Naive thymus-derived CD8-positive, alpha-beta T cell (primary cell): ENCODE data around the gene NUF2. TPM values are rescaled to one million over a fixed set of nuclear protein-coding genes. Genes with fewer than 3 reads are reported as not detected.
"Not testable (repeated sequence)": the region's sequence is repeated elsewhere in the genome, so short reads cannot be mapped to it uniquely, and the experiment has no call there.

ENCODE experiments used
- ATAC-seq, 2 donors: fragments of 150-1000 bp; cut with Tn5 transposase in 1 of 2; sonication (Bioruptor Pico), chemical (Tn5 transposase) in 1 of 2; 1 replicate in 1 of 2; 2 replicates in 1 of 2; pipeline ENCODE4 v1.10.0; 2021; ENCODE audit warnings: mild to moderate bottlenecking in 2 of 2, moderate library complexity in 2 of 2
- POLR2A ChIA-PET: fragments of 350-600 bp; sonication (Branson Sonifier 250); formaldehyde crosslinking; loops from one replicate; lab custom pipeline; 2021; ENCODE audit warnings: antibody characterized with exemption; lab: Charles Lee
- DNase-seq, 10 donors: peaks; one replicate each; pipeline versions ENCODE4 v3.0.0 to v3.0.0-alpha.2; 2020 to 2022
- H3K27ac Mint-ChIP-seq, 10 donors: one replicate each; pipeline ENCODE4 v1.8.0; 2020 to 2022; ENCODE audit warnings: mild to moderate bottlenecking in 10 of 10, mixed read lengths in 10 of 10, moderate library complexity in 4 of 10, inconsistent platforms in 1 of 10
- H3K27me3 Mint-ChIP-seq, 5 donors: one replicate each; pipeline ENCODE4 v1.8.0; 2021 to 2022; ENCODE audit warnings: mixed read lengths in 5 of 5
- H3K36me3 Mint-ChIP-seq, 3 donors: one replicate each; pipeline ENCODE4 v1.8.0; 2020 to 2022; ENCODE audit warnings: mixed read lengths in 3 of 3, mild to moderate bottlenecking in 2 of 3, inconsistent platforms in 1 of 3
- H3K4me1 Mint-ChIP-seq, 4 donors: one replicate each; pipeline ENCODE4 v1.8.0; 2021 to 2022; ENCODE audit warnings: mixed read lengths in 4 of 4
- H3K4me3 Mint-ChIP-seq, 10 donors: one replicate each; pipeline ENCODE4 v1.8.0; 2020 to 2022; ENCODE audit warnings: mild to moderate bottlenecking in 10 of 10, mixed read lengths in 10 of 10, moderate library complexity in 6 of 10, inconsistent platforms in 1 of 10
- H3K9me3 Mint-ChIP-seq, 9 donors: one replicate each; pipeline ENCODE4 v1.8.0; 2020 to 2022; ENCODE audit warnings: mixed read lengths in 9 of 9, mild to moderate bottlenecking in 3 of 9, inconsistent platforms in 1 of 9, moderate library complexity in 1 of 9
- polyA plus RNA-seq, 3 donors: library from polyadenylated mRNA; unstranded; fragments of 300-500 nt; fragmentation: Illumina TruSeq; gene quantifications; one replicate each; pipeline ENCODE4 v1.2.3, GENCODE V29; 2021
- total RNA-seq, 8 experiments: library from RNA in 2 of 8; stranded (reverse) in 2 of 8; gene quantifications; one replicate each; pipeline ENCODE4 v1.2.3 and lab custom pipeline; 2021 to 2026

Gene NUF2
- total RNA-seq, result 1 to 10 TPM; 2.4 to 3.5 TPM
- polyA plus RNA-seq, result 1 to 10 TPM in 1 of 3 donors, under 1 TPM in 2; 0.33 to 1.3 (median 0.37) TPM
- 1.5 to 5.0 (median 2.5) reads per million in 6 experiments for total RNA-seq (lab: John Stamatoyannopoulos, UW)

- Mint-ChIP-seq H3K27ac (peak within 1 kb of the TSS; percentile 86 to 98 (median 96)), H3K27me3 (no peaks in the 10 kb centered on the region), H3K9me3 (no peaks in the 10 kb centered on the region), H3K36me3 (no peaks in the 10 kb centered on the region), H3K4me1 (peaks cover 9 to 23% (median 20%) of the 10 kb centered on the region in 4 donors), H3K4me3 (peak within 1 kb of the TSS; percentile 88 to 98 (median 94))
- DNase-seq (peak; percentile 88 to 97 (median 96)), ATAC-seq (peak; percentile 93 to 95)
- POLR2A ChIA-PET, result no interaction called here
These were observed at the start of gene NUF2 for GRCh38 chr1:163321311-163322305. TSS of gene NUF2 (plus strand) at chr1:163321954. CDS start at chr1:163326052, 4,098 bp downstream.

GRCh38 chr1:163273766-163274441 lies 47.9 kb upstream of the NUF2 start:
- POLR2A ChIA-PET, result no interaction called here
- H3K4me3 Mint-ChIP-seq, result no peak overlapping the region
- H3K9me3 Mint-ChIP-seq, result peaks cover 4 to 23% (median 15%) of the 10 kb centered on the region in 9 donors
- no peak for DNase-seq
- no peaks in the 10 kb centered on the region for H3K27me3 Mint-ChIP-seq
- H3K36me3 Mint-ChIP-seq, result peaks cover 26 to 46% (median 26%) of the 10 kb centered on the region in 3 donors
- H3K27ac Mint-ChIP-seq, result no peak overlapping the region
- H3K4me1 Mint-ChIP-seq, result peaks cover 0 to 3% (median 0%) of the 10 kb centered on the region in 4 donors
- no peak for ATAC-seq

- POLR2A ChIA-PET, result no interaction called here
- H3K27ac Mint-ChIP-seq, result no peak overlapping the region
- ATAC-seq, result no peak
- H3K27me3 Mint-ChIP-seq, result no peaks in the 10 kb centered on the region
- H3K4me1 Mint-ChIP-seq, result peaks cover 0 to 3% (median 0%) of the 10 kb centered on the region in 4 donors
- H3K4me3 Mint-ChIP-seq, result no peak overlapping the region
- DNase-seq, result no peak
- peaks cover 36 to 58% (median 38%) of the 10 kb centered on the region in 3 donors for H3K36me3 Mint-ChIP-seq
- H3K9me3 Mint-ChIP-seq, result peaks cover 6 to 36% (median 26%) of the 10 kb centered on the region in 9 donors
These were observed 46.5 kb upstream of the NUF2 start for GRCh38 chr1:163275222-163275621.

GRCh38 chr1:163278602-163279001 lies 43.2 kb upstream of the NUF2 start:
- DNase-seq (no peak), ATAC-seq (no peak)
- peaks cover 14 to 58% (median 37%) of the 10 kb centered on the region in 9 donors for H3K9me3 Mint-ChIP-seq
- peaks cover 0 to 3% (median 0%) of the 10 kb centered on the region in 4 donors for H3K4me1 Mint-ChIP-seq
- no peaks in the 10 kb centered on the region for H3K27me3 Mint-ChIP-seq
- POLR2A ChIA-PET, result no interaction called here
- H3K27ac Mint-ChIP-seq, result peak overlapping the region in 1 of 10 donors; percentile 37
- H3K36me3 Mint-ChIP-seq, result peaks cover 46 to 78% (median 65%) of the 10 kb centered on the region in 3 donors
- H3K4me3 Mint-ChIP-seq, result no peak overlapping the region

GRCh38 chr1:163284867-163285266 lies 36.9 kb upstream of the NUF2 start:
- DNase-seq, H3K4me3 Mint-ChIP-seq, ATAC-seq, POLR2A ChIA-PET, H3K27me3 Mint-ChIP-seq, H3K27ac Mint-ChIP-seq, H3K4me1 Mint-ChIP-seq: not testable (repeated sequence)
- Mint-ChIP-seq H3K9me3 (peaks cover 8 to 26% (median 17%) of the 10 kb centered on the region in 9 donors), H3K36me3 (peaks cover 20 to 31% (median 29%) of the 10 kb centered on the region in 3 donors)

GRCh38 chr1:163290025-163290640 lies 31.6 kb upstream of the NUF2 start:
- Mint-ChIP-seq H3K27ac (no peak overlapping the region), H3K4me1 (peaks cover 2 to 7% (median 3%) of the 10 kb centered on the region in 4 donors), H3K9me3 (peaks cover 0 to 13% (median 3%) of the 10 kb centered on the region in 9 donors), H3K27me3 (no peaks in the 10 kb centered on the region), H3K4me3 (no peak overlapping the region), H3K36me3 (peaks cover 18 to 34% (median 29%) of the 10 kb centered on the region in 3 donors)
- ATAC-seq (no peak), DNase-seq (no peak)
- POLR2A ChIA-PET, result no interaction called here

- Mint-ChIP-seq H3K27ac (no peak overlapping the region), H3K27me3 (no peaks in the 10 kb centered on the region), H3K4me3 (no peak overlapping the region), H3K4me1 (peaks cover 2 to 7% (median 3%) of the 10 kb centered on the region in 4 donors), H3K9me3 (peaks cover 0 to 13% (median 3%) of the 10 kb centered on the region in 9 donors), H3K36me3 (peaks cover 27 to 37% (median 34%) of the 10 kb centered on the region in 3 donors)
- POLR2A ChIA-PET, result no interaction called here
- ATAC-seq, result no peak
- no peak for DNase-seq
These were observed 30.3 kb upstream of the NUF2 start for GRCh38 chr1:163291461-163291860.

GRCh38 chr1:163292153-163292552 lies 29.6 kb upstream of the NUF2 start:
- POLR2A ChIA-PET, DNase-seq, H3K27ac Mint-ChIP-seq, ATAC-seq, H3K4me1 Mint-ChIP-seq, H3K4me3 Mint-ChIP-seq, H3K27me3 Mint-ChIP-seq: not testable (repeated sequence)
- Mint-ChIP-seq H3K36me3 (peaks cover 27 to 39% (median 36%) of the 10 kb centered on the region in 3 donors), H3K9me3 (peaks cover 0 to 13% (median 3%) of the 10 kb centered on the region in 9 donors)

GRCh38 chr1:163293497-163293896 lies 28.3 kb upstream of the NUF2 start:
- H3K27ac Mint-ChIP-seq, H3K4me1 Mint-ChIP-seq, POLR2A ChIA-PET, H3K4me3 Mint-ChIP-seq, H3K27me3 Mint-ChIP-seq, DNase-seq, ATAC-seq: not testable (repeated sequence)
- peaks cover 27 to 45% (median 43%) of the 10 kb centered on the region in 3 donors for H3K36me3 Mint-ChIP-seq
- H3K9me3 Mint-ChIP-seq, result peaks cover 0 to 13% (median 3%) of the 10 kb centered on the region in 9 donors

- Mint-ChIP-seq H3K4me3 (no peak overlapping the region), H3K27ac (no peak overlapping the region), H3K36me3 (peaks cover 27 to 69% (median 67%) of the 10 kb centered on the region in 3 donors), H3K27me3 (no peaks in the 10 kb centered on the region), H3K9me3 (peaks cover 0 to 13% (median 3%) of the 10 kb centered on the region in 9 donors), H3K4me1 (no peaks in the 10 kb centered on the region)
- POLR2A ChIA-PET, result no interaction called here
- DNase-seq, result no peak
- ATAC-seq, result no peak
These were observed 25.8 kb upstream of the NUF2 start for GRCh38 chr1:163295949-163296348.

- no peak overlapping the region for H3K4me3 Mint-ChIP-seq
- H3K4me1 Mint-ChIP-seq, result no peaks in the 10 kb centered on the region
- DNase-seq (no peak), ATAC-seq (no peak)
- H3K36me3 Mint-ChIP-seq, result peaks cover 27 to 75% (median 70%) of the 10 kb centered on the region in 3 donors
- POLR2A ChIA-PET, result no interaction called here
- H3K27me3 Mint-ChIP-seq, result no peaks in the 10 kb centered on the region
- H3K9me3 Mint-ChIP-seq, result peaks cover 0 to 13% (median 3%) of the 10 kb centered on the region in 9 donors
- H3K27ac Mint-ChIP-seq, result no peak overlapping the region
These were observed 25.1 kb upstream of the NUF2 start for GRCh38 chr1:163296504-163297263.
